ENCODE measurements around the gene FAM210A. TPM values are rescaled to one million over a fixed set of nuclear protein-coding genes. Genes with fewer than 3 reads are reported as not detected.
A peak's percentile ranks its signal among the peaks of the same experiment; 100 is the strongest.
"Not testable (repeated sequence)": the region's sequence is repeated elsewhere in the genome, so short reads cannot be mapped to it uniquely, and the experiment has no call there.

Gene FAM210A
- total RNA-seq, 4 donors from 2014 or later: 10.4 to 22.4 (median 17.4) TPM

- Histone ChIP-seq H3K4me1 (peaks cover 7 to 32% (median 24%) of the 10 kb centered on the region in 4 donors), H3K4me3 (no peak overlapping the region), H3K36me3 (no peaks in the 10 kb centered on the region), H3K27me3 (no peaks in the 10 kb centered on the region), H3K9me3 (no peaks in the 10 kb centered on the region), H3K27ac (replicated peaks in 1 of 4) (no peak overlapping the region)
- intact Hi-C loops (cut with DNase I): no loop called here
- no peak for DNase-seq (ENCODE audit: extremely low spot score)
- WGBS: 92% methylated on average over 6 of the region's 6 CpGs
- no peak for TF ChIP-seq EP300 (IDR thresholded peaks at IDR 0.05)
- no peak for TF ChIP-seq POLR2AphosphoS5 (IDR thresholded peaks at IDR 0.05)
- TF ChIP-seq POLR2A (IDR thresholded peaks at IDR 0.05; ENCODE audit: low read depth): no peak
These were observed 44.7 kb downstream of the FAM210A start for GRCh38 chr18:13681701-13682100.

DNA sequence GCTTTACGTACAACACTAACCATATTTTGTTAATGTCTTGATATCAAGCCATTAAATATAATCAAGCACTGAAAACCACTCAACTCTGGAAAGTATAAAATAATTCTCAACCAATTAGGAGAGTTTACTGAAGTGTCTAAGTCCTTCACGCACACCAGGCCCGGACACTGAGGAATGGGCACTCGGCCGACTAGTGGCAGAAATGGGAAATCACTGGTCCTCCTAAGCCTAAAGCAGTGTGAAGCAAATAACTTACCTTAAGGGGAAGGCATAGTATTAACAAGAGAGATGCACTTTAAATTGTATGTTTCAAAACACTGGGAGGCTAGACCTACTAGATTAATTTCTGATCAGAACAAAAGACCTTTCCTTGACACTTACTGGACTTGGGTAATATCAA is 45.7 kb downstream of the FAM210A start:
- Histone ChIP-seq H3K36me3 (no peaks in the 10 kb centered on the region), H3K27me3 (no peaks in the 10 kb centered on the region), H3K27ac (replicated peaks in 1 of 4) (peak overlapping the region in 2 of 4 donors; percentile 2 to 31), H3K4me3 (no peak overlapping the region), H3K4me1 (peaks cover 7 to 32% (median 24%) of the 10 kb centered on the region in 4 donors), H3K9me3 (no peaks in the 10 kb centered on the region)
- no peak for TF ChIP-seq POLR2AphosphoS5 (IDR thresholded peaks at IDR 0.05)
- no peak for TF ChIP-seq POLR2A (IDR thresholded peaks at IDR 0.05; ENCODE audit: low read depth)
- peak; percentile 60 to 72 (median 67) for TF ChIP-seq CTCF (IDR thresholded peaks at IDR 0.05)
- TF ChIP-seq EP300 (IDR thresholded peaks at IDR 0.05): no peak
- DNase-seq (ENCODE audit: extremely low spot score): no peak
- intact Hi-C loops (cut with DNase I): no loop called here
- WGBS: 54% methylated on average over 5 of the region's 5 CpGs

DNA sequence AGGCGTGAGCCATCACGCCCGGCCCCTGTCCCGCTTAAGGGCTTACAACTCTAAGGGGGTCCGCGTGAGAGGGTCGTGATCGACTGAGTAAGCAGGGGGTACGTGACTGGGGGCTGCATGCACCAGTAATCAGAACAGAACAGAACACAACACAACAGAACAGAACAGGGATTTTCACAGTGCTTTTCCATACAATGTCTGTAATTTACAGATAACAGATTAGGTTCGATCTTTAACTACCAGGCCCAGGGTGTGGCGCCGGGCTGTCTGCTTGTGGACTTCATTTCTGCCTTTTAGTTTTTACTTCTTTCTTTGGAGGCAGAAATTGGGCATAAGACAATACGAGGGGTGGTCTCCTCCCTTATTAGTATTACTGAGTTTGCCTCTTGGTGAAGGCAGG is 49.0 kb downstream of the FAM210A start:
- H3K4me3 ChIP-seq; H3K9me3 ChIP-seq; H3K36me3 ChIP-seq; DNase-seq (ENCODE audit: extremely low spot score); H3K27me3 ChIP-seq; H3K27ac ChIP-seq (replicated peaks in 1 of 4); intact Hi-C loops (cut with DNase I): not testable (repeated sequence)
- WGBS: 98% methylated on average over 13 of the region's 13 CpGs
- H3K4me1 ChIP-seq: peaks cover 9 to 34% (median 28%) of the 10 kb centered on the region in 4 donors

DNA sequence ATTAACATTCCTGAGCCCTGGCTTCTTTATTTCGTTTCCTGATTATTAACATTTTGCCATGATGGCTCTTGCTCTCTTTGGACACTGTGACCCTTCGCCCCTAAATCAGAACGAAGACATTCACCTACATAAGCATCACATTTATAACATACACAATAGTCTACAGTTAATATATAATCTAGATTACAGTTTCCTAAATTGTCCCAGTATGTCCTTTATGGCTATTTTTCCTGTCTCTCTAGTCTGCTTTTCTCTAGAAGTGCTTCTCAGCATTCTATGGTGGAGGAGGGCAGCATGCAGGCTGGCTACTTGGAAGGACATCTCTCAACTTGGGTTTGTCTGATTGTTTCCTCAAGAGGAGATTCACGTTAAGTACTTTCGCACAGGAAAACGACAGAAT is 49.9 kb downstream of the FAM210A start:
- no peak for DNase-seq (ENCODE audit: extremely low spot score)
- intact Hi-C loops (cut with DNase I): no loop called here
- H3K4me3 ChIP-seq: no peak overlapping the region
- peaks cover 0 to under 1% (median 0%) of the 10 kb centered on the region in 4 donors for H3K36me3 ChIP-seq
- 94% methylated on average over 6 of the region's 6 CpGs for WGBS
- H3K27me3 ChIP-seq: no peaks in the 10 kb centered on the region
- TF ChIP-seq EP300 (IDR thresholded peaks at IDR 0.05) (no peak), POLR2AphosphoS5 (IDR thresholded peaks at IDR 0.05) (no peak), POLR2A (IDR thresholded peaks at IDR 0.05; ENCODE audit: low read depth) (no peak), CTCF (IDR thresholded peaks at IDR 0.05) (no peak)
- H3K4me1 ChIP-seq: peaks cover 10 to 37% (median 31%) of the 10 kb centered on the region in 4 donors
- H3K27ac ChIP-seq (replicated peaks in 1 of 4): no peak overlapping the region
- H3K9me3 ChIP-seq: no peaks in the 10 kb centered on the region

DNA sequence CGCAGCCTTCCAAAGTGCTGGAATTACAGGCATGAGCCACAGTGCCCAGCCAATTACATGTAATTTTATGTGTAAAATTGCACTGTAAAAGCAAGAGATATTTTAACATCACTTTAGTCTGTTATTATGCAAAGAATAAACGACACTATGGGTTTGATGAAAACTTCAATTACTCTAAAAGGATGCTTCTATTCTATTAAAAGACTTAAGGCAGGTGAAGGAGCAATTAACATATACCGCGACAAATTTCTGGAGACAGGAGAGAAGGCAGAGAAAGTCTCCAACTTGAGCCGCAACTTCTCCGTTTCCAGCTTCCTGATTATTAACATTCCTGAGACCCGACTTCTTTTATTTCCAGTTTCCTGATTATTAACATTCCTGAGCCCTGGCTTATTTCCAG is 53.7 kb downstream of the FAM210A start:
- peaks cover 3 to 9% (median 5%) of the 10 kb centered on the region in 4 donors for H3K4me1 ChIP-seq
- intact Hi-C loops (cut with DNase I): no loop called here
- TF ChIP-seq EP300 (IDR thresholded peaks at IDR 0.05): no peak
- no peak for TF ChIP-seq CTCF (IDR thresholded peaks at IDR 0.05)
- TF ChIP-seq POLR2A (IDR thresholded peaks at IDR 0.05; ENCODE audit: low read depth): no peak
- TF ChIP-seq POLR2AphosphoS5 (IDR thresholded peaks at IDR 0.05): no peak
- no peak overlapping the region for H3K4me3 ChIP-seq
- no peaks in the 10 kb centered on the region for H3K27me3 ChIP-seq
- 83% methylated on average over 7 of the region's 7 CpGs for whole genome bisulfite sequencing
- H3K36me3 ChIP-seq: peaks cover 0 to 20% (median 8%) of the 10 kb centered on the region in 4 donors
- H3K27ac ChIP-seq (replicated peaks in 1 of 4): no peak overlapping the region
- no peak for DNase-seq (ENCODE audit: extremely low spot score)
- no peaks in the 10 kb centered on the region for H3K9me3 ChIP-seq

DNA sequence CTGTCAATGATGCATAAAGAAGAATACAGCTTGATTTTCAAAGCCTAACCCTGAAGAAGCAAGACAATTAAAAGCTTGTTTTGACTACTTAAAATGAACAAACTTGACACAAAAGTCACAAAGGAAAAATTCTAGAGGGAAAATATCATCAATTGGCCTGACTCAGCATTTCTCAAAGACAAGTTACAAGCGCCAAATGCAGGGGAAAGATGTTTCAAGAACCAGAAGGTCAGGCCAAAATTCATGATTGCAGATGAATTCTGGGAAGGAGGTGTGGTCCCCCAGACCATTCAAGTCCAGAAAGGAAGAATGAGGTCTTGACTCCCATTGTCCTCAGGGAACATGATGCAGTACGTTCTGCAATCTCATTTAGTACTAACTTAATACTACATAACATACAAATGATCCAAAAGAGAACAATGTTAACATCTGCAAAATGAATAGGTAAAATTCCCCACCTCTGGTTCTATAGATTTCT is 64.5 kb downstream of the FAM210A start:
- intact Hi-C loops (cut with DNase I): no loop called here
- DNase-seq (ENCODE audit: extremely low spot score): no peak
- no peaks in the 10 kb centered on the region for H3K27me3 ChIP-seq
- peak overlapping the region in 1 of 4 donors; percentile 23 for H3K27ac ChIP-seq (replicated peaks in 1 of 4)
- H3K36me3 ChIP-seq: peaks cover 5 to 19% (median 15%) of the 10 kb centered on the region in 4 donors
- no peaks in the 10 kb centered on the region for H3K9me3 ChIP-seq
- no peak for TF ChIP-seq EP300 (IDR thresholded peaks at IDR 0.05)
- TF ChIP-seq POLR2A (IDR thresholded peaks at IDR 0.05; ENCODE audit: low read depth): no peak
- TF ChIP-seq POLR2AphosphoS5 (IDR thresholded peaks at IDR 0.05): no peak
- TF ChIP-seq CTCF (IDR thresholded peaks at IDR 0.05): no peak
- WGBS: 72% methylated on average over 2 of the region's 2 CpGs
- H3K4me3 ChIP-seq: no peak overlapping the region
- H3K4me1 ChIP-seq: peaks cover 29 to 37% (median 30%) of the 10 kb centered on the region in 4 donors
